ENCODE measurements around the gene SEC62. TPM values are rescaled to one million over a fixed set of nuclear protein-coding genes. Genes with fewer than 3 reads are reported as not detected.

SEC62 gene
- total RNA-seq, 1 donor from 2014 or later: 113 TPM

- no peaks in the 10 kb centered on the region for H3K27me3 Mint-ChIP-seq (ENCODE audit: unreplicated experiment)
- no peak for DNase-seq (ENCODE audit: extremely low spot score, unreplicated experiment)
- no peak overlapping the region for H3K27ac Mint-ChIP-seq (ENCODE audit: unreplicated experiment)
- peaks cover 10% of the 10 kb centered on the region for H3K36me3 Mint-ChIP-seq (ENCODE audit: unreplicated experiment)
- peaks cover 37% of the 10 kb centered on the region for H3K4me1 Mint-ChIP-seq (ENCODE audit: unreplicated experiment)
- TF ChIP-seq CTCF (IDR thresholded peaks at IDR 0.05): no peak
- no peak overlapping the region for H3K4me3 Mint-ChIP-seq (ENCODE audit: unreplicated experiment)
- no peaks in the 10 kb centered on the region for H3K9me3 Mint-ChIP-seq (ENCODE audit: unreplicated experiment)
Measured at GRCh38 chr3:169971522-169971921, 4.9 kb downstream of the SEC62 start.

- Mint-ChIP-seq H3K4me3 (ENCODE audit: unreplicated experiment) (no peak overlapping the region), H3K27me3 (ENCODE audit: unreplicated experiment) (no peaks in the 10 kb centered on the region), H3K36me3 (ENCODE audit: unreplicated experiment) (peaks cover 66% of the 10 kb centered on the region), H3K4me1 (ENCODE audit: unreplicated experiment) (no peaks in the 10 kb centered on the region), H3K9me3 (ENCODE audit: unreplicated experiment) (no peaks in the 10 kb centered on the region), H3K27ac (ENCODE audit: unreplicated experiment) (no peak overlapping the region)
- DNase-seq (ENCODE audit: extremely low spot score, unreplicated experiment): no peak
- TF ChIP-seq CTCF (IDR thresholded peaks at IDR 0.05): no peak
Measured at GRCh38 chr3:169980055-169980454, 13.4 kb downstream of the SEC62 start.

GRCh38 chr3:169984292-169984691 lies 17.7 kb downstream of the SEC62 start:
- DNase-seq (ENCODE audit: extremely low spot score, unreplicated experiment): no peak
- Mint-ChIP-seq H3K9me3 (ENCODE audit: unreplicated experiment) (no peaks in the 10 kb centered on the region), H3K27me3 (ENCODE audit: unreplicated experiment) (no peaks in the 10 kb centered on the region), H3K36me3 (ENCODE audit: unreplicated experiment) (peaks cover 65% of the 10 kb centered on the region), H3K4me1 (ENCODE audit: unreplicated experiment) (no peaks in the 10 kb centered on the region), H3K4me3 (ENCODE audit: unreplicated experiment) (no peak overlapping the region), H3K27ac (ENCODE audit: unreplicated experiment) (no peak overlapping the region)
- TF ChIP-seq CTCF (IDR thresholded peaks at IDR 0.05): no peak

- DNase-seq (ENCODE audit: extremely low spot score, unreplicated experiment): no peak
- H3K4me1 Mint-ChIP-seq (ENCODE audit: unreplicated experiment): no peaks in the 10 kb centered on the region
- no peak overlapping the region for H3K4me3 Mint-ChIP-seq (ENCODE audit: unreplicated experiment)
- no peaks in the 10 kb centered on the region for H3K27me3 Mint-ChIP-seq (ENCODE audit: unreplicated experiment)
- H3K27ac Mint-ChIP-seq (ENCODE audit: unreplicated experiment): no peak overlapping the region
- no peaks in the 10 kb centered on the region for H3K9me3 Mint-ChIP-seq (ENCODE audit: unreplicated experiment)
- TF ChIP-seq CTCF (IDR thresholded peaks at IDR 0.05): no peak
- H3K36me3 Mint-ChIP-seq (ENCODE audit: unreplicated experiment): peaks cover 35% of the 10 kb centered on the region
Measured at GRCh38 chr3:169990431-169990830, 23.8 kb downstream of the SEC62 start.

- DNase-seq (ENCODE audit: extremely low spot score, unreplicated experiment): no peak
- no peak for TF ChIP-seq CTCF (IDR thresholded peaks at IDR 0.05)
- peaks cover 36% of the 10 kb centered on the region for H3K36me3 Mint-ChIP-seq (ENCODE audit: unreplicated experiment)
- no peaks in the 10 kb centered on the region for H3K4me1 Mint-ChIP-seq (ENCODE audit: unreplicated experiment)
- H3K27me3 Mint-ChIP-seq (ENCODE audit: unreplicated experiment): no peaks in the 10 kb centered on the region
- H3K27ac Mint-ChIP-seq (ENCODE audit: unreplicated experiment): no peak overlapping the region
- H3K9me3 Mint-ChIP-seq (ENCODE audit: unreplicated experiment): no peaks in the 10 kb centered on the region
- H3K4me3 Mint-ChIP-seq (ENCODE audit: unreplicated experiment): no peak overlapping the region
Measured at GRCh38 chr3:169992156-169992555, 25.5 kb downstream of the SEC62 start.
